Stimulated activated CD4-positive, alpha-beta T cell treated with anti-CD3 and anti-CD28 coated beads, TNF-alpha, amount 100 ng/mL, for 4 hours (primary cell): Measurements from ENCODE around the gene KRTAP13-3.

Experiments used
- DNase-seq, 3 experiments: peaks; one replicate each; pipeline ENCODE4 v3.0.0-alpha.2; 2020; ENCODE audit warnings: low read depth in 3 of 3

The KRTAP13-3 gene, protein sequence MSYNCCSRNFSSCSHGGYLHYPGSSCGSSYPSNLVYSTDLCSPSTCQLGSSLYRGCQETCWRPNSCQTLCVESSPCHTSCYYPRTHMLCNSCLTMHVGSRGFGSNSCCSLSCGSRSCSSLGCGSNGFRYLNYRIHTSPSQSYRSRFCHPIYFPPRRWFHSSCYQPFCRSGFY

DNA sequence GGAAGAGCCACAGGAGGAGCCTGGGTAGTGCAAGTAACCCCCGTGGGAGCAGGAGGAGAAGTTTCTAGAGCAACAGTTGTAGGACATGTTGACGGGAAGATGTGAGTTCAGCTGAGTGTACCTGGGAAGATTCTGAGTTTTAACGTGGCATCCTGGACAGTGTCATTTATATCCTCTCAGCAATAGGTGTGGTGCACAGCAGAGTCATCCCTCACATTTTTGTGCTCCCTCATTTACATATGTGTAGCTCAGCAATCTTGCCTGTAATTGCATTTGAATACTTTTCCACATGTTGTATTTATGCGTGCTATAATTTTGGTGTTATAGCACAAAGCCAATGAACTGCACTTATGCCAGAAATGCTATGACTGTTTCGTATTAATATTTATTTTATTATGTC is at the start of gene KRTAP13-3:
KRTAP13-3 (minus strand) TSS at position 101 of the 400 bp plus-strand sequence; CDS start at position 87, 14 bp downstream.
- no peak for DNase-seq

DNA sequence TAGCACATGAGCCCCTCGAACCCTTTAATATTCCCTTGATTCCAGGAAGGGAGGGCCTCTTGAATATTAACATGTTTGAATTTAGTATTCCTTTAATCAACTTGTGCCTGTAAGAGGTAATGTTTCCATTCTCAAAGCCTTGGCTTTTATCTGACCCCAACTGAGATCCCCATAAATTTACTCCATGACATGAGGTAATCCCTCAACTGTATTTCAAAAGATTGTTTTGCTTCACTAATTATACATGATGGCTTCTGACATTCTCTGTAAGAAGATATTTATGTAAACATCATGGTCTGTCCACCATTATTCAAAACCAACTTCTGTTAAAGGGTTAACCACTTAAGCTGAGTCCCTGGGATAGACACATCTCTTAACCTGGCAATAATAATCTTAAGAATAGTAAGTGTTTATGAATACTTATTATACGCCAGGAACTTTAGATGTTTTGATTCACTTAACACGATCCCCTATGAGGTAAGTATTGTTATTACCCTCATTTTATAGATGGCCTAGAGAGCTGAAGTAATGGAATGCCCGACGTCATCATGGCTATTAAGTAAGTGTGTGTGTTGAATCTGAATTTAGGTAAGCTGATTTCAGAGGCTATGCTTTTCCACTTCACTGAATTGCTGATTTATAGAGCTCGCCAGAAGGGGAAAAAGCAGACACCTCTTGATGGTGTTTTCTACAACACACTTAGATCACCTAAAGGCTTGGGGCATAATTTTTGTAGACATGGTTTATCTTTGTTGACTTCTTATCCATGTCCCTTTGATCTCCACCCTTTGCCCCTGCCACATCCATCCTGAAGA is 43.4 kb upstream of the KRTAP13-3 start:
- no peak for DNase-seq

DNA sequence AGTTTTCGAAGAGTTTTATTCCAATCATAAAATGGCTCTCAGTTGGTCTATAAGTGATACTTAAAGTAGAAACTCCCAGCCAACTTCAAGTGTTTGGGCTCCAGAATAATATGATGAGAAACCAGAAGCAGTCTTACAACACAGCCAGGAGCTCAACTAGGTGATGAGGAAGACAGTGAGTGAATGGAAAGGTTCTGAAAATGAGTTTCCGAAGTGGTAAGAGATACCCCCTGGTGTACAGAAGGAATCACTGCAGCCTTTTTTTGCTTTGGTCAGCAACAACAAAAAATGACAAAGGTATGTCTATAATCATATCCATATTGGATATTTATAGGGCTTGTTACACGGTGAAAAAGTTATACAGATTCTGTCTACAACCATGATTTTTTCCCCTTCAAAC is 38.0 kb upstream of the KRTAP13-3 start:
- DNase-seq: no peak

DNA sequence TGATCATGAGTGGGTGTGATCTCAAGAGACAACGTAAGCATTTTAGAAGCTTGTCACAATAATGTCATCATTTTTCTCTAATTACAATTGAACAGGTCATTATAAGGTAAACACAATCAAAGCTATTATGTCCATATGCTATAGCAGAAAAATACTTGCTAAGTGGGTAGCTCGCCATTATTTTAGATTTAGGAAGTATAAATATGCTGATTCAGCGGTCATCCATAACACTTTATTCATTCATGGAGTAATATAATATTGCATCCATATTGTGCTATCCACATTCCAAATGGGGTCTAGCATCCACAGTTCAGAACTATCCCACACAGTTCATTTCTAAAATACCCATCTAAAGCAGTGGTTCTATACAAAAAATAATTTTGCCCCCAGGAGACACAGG is 22.8 kb upstream of the KRTAP13-3 start:
- no peak for DNase-seq

DNA sequence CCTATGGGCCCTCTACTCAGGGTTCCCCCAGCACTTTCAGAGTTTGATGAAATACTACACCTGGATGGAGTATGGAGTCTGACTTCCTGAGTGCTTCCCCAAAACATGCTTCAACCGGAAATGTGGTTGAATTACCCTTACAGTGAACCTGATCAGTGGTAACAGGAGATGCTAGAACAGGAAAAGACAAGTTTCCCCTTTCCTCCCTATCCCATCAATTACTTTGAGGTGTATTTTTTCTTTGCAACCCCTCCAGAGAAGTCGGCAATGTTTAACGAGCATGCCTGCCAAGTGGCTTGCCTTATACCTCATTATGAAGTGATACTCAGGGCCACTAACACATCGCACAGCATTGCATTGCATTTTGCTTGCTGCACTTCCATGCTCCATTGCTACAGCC is 21.3 kb upstream of the KRTAP13-3 start:
- DNase-seq: no peak

DNA sequence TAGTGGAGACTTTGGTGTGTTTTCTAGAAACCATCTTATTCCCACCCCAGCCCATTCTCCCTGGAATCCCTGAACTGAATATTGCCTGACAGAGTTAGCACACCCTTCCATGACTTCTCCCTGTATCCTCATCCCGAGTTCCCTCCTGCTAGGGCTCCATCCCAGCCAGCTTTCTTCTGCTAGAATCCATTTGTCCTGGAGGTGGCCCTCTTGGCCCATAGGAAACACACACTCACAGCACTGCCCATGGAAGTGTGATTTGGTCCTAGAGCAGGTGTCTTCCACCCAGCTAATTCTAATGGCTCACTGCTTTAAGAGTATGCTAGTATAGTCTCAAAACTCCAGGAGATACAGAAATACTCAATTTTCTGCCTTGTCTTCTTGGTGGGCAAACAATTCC is 18.5 kb upstream of the KRTAP13-3 start:
- DNase-seq: no peak

DNA sequence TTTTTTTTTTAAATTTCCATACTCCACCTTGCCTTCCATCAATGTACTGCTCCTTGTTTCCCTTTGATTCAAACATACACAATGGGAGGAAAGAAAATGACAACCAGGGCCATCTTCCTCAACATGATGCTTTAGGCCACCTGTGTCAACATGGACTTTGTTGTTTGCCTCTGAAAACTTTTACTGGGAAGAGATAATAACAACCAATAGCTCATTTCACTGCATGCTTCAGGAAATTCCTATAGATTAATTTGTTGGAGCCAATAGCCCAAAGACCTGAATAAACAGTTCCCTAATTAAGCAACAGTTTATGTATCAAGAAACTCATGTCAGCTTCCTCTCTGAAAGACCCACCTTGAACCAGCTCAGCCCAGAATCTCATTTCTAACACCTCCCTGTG is 17.5 kb upstream of the KRTAP13-3 start:
- DNase-seq: no peak

DNA sequence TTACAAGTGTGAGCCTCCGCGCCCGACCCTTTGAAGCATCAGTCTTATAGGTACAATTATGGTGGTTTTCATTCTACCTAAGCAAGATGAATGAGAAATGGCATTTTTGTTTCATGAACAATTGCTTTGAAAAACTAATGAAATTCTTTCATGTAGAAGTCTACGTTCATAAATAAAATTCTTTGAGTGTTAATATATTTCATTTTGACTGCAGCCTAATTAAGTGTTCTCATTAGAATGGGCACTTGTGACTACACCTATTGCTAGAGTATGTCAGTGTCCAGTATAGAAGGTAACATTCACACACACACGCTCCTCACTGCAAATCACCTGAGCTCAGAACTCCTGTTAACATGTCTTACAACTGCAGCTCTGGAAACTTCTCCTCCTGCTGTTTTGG is 14.2 kb upstream of the KRTAP13-3 start, which contains the start of gene KRTAP15-1:
KRTAP15-1 (plus strand) TSS at position 301 of the 400 bp plus-strand sequence; CDS start at position 354, 53 bp downstream.
- no peak for DNase-seq

DNA sequence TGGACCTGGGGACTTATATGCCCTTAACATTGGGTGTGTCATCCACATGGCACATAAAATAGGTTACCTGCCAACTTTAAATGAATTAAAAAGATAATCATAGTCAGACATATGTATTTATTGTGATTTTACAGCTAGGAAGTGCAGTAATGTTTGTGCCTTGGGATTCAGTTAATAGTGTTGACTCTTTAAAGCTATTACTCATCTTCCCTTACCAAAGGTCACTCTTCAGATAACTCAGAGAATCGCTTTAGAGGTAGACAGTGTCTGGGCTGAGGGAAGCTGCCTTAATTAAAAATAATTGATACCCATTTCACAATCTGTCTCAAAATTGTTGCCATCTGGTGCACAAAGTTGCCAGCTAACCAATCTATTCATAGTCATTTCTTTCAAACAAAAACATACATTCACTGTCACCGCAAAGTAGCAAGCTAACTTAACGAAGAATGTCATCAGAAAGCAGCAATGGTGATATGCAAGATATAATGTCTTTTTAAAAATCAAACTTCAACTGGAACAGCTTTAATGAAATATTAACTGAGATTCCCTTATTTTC is 11.4 kb upstream of the KRTAP13-3 start:
- no peak for DNase-seq

DNA sequence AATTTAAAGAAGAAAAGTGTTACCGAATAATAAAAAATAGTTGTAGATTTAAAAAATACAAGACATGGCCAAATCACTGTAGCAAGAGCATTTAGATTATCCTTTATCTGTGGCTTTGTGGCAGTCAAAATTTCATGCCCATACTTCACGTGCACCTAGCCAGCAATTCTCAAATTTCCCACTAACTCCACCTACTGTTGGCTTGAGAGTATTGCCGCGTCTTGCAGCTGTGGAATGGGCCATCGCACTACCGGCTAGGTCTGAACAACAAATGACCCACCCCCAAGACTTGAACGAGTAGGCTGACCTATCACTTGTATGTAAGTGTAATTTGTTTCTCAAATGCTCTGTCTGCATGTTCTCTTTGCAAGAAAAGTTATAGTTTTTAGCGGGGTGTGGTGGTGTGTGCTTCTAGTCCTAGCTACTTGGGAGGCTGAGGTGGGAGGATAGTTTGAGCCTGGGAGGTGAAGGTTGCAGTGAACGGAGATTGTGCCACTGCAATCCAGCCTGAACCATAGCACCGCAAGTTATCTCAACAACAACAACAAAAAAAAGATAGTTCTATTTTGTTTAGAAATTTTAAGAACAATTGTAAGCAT is 8.4 kb upstream of the KRTAP13-3 start:
- no peak for DNase-seq

DNA sequence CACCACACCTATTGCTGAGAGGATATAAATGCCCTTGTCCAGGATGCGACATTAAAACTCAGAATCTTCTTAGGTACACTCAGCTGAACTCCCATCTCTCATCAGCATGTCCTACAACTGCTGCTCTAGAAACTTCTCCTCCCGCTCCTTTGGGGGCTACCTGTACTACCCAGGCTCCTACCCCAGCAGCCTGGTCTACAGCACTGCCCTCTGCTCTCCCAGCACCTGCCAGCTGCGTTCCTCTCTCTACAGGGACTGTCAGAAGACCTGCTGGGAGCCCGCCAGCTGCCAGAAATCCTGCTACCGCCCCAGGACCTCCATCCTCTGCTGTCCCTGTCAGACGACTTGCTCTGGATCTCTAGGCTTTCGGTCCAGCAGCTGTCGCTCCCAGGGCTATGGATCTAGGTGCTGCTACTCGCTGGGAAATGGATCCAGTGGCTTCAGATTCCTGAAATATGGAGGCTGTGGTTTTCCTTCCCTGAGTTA is 4.5 kb upstream of the KRTAP13-3 start, which contains the start of gene KRTAP13-4:
KRTAP13-4 (plus strand) TSS at position 51 of the 486 bp plus-strand sequence; CDS start at position 107, 56 bp downstream.
- no peak for DNase-seq

DNA sequence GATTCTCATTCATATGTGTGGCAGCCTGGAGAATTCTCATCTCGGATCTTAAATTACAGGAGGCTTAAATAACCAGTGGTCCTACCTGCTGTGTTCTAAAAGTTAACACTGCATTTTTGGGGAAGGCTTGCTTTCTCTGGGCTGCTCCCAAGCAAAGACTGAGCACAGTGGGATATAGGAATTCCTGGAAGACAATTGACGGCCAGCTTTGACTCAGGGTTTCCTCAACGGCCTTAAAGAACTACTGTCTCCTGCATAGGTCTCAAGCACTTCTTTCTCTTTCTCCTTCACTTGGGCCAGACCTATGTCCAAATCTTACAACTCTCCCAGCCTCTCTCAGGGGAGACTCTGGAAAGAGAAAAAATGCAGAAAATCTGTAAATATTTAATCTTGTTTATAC is 1.0 kb upstream of the KRTAP13-3 start:
- DNase-seq: no peak

DNA sequence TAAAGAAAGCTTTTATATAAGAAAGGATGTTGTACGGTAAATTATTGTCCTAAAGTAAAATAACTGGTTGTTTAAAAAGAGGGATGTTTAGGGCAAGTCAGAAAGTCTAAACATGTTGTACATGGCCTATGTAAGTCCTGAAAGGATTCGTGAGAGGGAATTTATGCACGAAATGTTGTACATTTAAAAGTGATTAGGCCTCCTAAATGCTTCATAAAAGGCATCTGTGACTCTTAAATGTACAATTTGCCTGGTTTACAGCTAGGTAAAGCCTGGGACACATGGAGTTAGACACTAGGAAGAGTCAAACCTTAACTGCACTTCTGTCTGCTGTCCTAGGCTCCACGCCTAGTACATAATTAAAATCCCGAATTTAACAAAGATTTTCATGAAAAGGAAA is 9.7 kb downstream of the KRTAP13-3 start:
- no peak for DNase-seq

DNA sequence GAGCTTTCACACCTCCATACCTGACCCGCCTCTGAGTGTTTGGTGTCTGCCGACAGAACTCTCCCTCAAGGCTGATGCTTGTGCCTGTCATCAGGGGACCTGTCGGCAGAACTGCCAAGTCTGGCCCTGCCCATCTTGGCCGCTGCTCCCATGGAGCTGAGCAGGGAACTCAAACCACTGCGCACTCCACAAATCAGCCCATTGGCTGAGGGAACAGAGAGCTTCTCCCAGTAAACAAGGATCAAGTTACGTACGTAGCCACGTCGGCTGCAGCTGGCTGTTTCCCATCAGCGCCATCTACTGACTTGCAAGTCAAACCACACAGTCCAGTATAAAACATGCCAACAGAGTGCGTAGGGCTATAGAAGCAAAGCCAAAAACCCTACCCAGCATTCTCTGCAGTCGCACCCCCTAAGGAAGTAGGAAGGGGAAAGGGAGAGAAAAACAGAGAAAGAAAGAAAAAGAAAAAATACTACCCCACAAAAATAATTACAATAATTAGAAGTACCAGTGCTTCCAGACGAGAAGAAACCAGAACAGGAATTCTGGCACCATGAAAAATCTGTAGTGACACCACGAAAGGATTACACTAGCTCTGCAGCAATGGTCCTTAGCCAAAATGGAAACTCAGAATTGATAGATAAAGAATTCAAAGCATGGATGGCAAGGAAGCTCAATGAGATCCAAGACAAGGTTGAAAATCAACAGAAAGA is 16.8 kb downstream of the KRTAP13-3 start:
- DNase-seq: no peak

DNA sequence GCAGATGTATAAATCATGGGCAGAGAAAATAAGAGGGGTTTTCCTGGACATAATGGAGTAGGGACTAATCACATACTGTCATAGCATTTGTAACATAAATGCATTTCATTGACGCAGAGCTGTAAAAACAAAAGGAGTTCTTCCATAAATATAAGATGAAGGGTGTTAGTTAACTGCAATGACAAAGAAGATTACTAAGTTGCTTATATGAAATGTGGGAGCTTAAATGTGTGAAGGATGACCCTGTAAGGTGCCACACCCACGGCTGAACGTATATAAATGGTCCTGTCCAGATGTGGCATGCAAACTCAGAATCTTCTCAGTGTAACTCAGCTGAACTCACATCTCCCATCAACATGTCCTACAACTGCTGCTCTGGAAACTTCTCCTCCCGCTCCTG is 30.0 kb downstream of the KRTAP13-3 start, which contains the start of gene KRTAP13-1:
KRTAP13-1 (plus strand) TSS at position 301 of the 400 bp plus-strand sequence; CDS start at position 357, 56 bp downstream.
- no peak for DNase-seq

DNA sequence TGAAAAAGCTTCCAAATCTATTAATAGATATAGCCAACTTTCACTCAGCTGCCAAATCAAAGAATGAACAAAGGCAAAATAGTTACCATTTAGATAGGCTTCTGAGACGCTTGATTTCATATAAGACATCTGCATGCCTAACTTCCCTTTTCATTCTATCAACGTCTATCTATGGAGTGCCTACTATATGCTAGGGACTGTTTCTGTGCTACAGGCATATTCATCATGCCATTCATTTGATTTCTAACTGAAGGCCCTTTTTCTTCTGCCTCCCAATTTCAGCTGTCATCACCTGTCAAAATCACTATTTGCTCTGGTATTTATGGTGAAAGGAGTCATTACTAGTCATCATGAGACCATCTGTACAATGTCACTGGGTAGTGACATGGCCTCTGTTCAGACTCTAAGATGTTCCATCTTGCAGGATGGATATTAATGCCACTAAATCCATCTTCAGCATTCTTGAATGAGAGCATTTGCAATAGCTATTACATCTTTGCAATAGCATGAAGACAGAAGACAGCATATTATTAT is 34.2 kb downstream of the KRTAP13-3 start:
- DNase-seq: no peak

DNA sequence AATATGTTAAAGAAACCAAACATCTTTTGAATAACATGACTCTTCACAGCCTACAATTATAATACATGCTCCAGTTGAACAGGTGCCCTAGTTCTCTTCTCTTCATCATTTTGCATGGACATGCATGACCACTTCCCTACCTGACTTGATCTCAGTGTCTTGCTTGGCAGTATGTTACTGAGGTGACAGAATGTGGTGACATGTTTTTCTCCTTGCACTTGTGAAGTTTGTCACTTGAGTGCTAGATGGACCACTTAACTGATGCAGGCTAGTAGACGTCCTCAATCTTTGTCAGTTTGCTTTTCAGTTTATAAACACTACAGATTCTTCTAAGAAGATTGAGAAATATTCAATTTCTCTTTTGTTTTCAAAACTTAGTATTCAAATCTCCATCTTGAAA is 43.5 kb downstream of the KRTAP13-3 start:
- no peak for DNase-seq
